HG03280 (cell line): ENCODE results near the gene EAF1.
"Not testable (repeated sequence)": the region's sequence is repeated elsewhere in the genome, so short reads cannot be mapped to it uniquely, and the experiment has no call there.

Source experiments
- ATAC-seq: cut with Tn5 transposase; IDR thresholded peaks from one replicate; pipeline ENCODE4 v1.9.1; 2021; ENCODE audit warnings: mild to moderate bottlenecking, moderate library complexity; ENCODE audit not compliant: unreplicated experiment

The EAF1 gene

DNA sequence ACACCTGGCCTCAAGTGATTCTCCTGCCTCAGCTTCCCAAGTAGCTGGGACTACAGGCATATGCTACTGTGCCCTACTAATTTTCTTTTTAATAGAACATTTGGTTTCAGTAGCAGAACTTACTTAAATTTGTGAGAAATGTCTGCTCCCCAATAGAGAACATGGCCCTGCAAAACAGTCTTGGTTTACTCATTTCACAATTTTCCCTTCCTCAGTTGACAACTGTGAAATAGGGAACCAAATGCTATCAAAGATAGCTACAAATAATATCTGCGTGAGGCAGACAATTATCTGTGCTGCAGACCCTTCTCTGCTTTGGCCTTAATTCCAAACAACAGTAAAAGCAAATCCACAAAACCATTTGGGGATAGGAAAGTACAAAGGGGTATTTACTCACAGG is 22.6 kb upstream of the EAF1 start:
- ATAC-seq = no peak

DNA sequence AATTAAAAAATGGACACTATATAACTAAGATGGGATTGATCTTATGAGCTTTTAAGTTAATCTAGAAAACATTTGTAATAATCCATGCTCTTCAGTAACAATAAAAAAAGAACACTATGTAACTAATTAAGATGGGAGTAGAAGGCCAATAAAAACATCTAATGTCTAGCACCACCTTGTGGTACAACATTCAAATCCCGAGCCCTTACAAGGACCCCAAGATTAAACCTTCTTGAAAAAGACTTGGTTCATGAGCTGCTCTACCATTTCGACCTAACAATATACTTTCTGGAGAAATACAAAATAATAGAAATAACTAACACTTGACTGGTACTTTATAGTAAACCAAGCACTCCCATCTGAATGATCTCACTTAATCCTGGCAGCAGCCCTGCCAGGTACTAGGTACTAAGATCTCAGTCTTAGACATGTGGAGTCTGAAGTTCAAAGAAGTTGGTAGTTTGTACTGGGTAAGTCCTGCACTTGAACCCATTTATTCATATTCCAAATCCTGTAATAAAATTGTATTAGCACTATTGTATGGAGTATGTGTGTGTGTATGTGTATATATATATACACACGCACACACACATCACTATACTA is 21.8 kb upstream of the EAF1 start:
- ATAC-seq = peak; percentile 53

DNA sequence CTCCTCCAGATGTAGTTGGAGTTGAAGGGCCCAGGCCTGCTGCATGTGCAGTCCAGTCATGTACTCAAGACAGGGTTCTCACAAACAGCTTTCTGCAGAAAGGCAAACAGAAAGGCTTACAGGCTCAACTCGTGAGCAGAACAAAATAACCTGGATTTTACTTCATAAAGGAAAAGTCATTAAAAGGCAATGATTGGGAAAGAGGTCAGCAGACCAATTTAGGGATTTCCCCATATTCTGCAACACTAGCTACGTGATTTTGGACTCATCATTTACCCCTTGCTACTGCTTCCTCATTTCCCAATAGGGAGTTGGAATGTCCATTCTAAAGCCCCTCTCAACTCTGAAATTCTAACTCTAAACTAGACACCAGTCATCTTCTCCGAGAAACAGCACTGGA is 18.2 kb upstream of the EAF1 start:
- ATAC-seq = no peak

GRCh38 chr3:15409774-15410173 is 17.6 kb upstream of the EAF1 start:
- ATAC-seq = no peak

- not testable (repeated sequence) for ATAC-seq
Measured at GRCh38 chr3:15410966-15411365, 16.4 kb upstream of the EAF1 start.

DNA sequence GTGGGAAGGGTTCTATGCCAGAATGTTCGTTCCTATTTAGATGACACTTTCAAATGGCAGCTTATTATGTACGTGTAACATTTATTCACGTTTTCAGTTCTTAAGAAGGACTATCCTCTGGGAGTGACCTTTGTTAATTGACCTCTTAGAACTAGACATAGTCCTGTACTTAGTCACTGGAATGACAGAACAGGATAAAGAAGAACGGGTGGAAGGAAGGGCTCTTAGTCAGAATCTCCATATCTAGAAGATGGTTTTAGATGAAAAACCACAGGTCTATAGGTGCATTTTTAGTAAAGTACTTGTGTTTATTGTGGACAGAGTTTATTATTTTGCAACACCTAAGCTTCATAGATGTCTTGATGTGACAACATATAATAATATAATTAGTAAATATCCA is 6.5 kb upstream of the EAF1 start:
- ATAC-seq = no peak

- ATAC-seq = no peak
Measured at GRCh38 chr3:15426579-15427118, 749 bp upstream of the EAF1 start.

GRCh38 chr3:15427981-15428380 is 583 bp downstream of the EAF1 start:
- no peak for ATAC-seq

DNA sequence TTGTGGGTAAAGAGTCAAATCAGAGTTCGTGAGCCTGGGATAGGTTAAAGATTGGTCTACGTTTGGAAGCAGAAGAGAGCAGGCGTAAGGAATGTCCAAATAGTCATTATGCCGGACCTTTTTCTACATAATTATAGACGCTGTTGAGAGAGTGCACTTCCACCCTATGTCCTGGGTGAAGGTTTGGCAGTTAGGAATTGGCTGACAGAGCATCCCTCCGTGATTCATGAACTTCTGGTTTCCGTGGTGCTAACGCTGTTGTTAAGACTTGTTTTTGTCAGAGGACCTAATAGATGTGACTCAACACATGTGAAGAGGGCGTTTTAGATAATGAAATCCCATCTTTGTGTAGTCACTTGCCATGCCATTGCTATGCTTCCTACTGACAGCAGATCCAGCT is 1.1 kb downstream of the EAF1 start:
- no peak for ATAC-seq

DNA sequence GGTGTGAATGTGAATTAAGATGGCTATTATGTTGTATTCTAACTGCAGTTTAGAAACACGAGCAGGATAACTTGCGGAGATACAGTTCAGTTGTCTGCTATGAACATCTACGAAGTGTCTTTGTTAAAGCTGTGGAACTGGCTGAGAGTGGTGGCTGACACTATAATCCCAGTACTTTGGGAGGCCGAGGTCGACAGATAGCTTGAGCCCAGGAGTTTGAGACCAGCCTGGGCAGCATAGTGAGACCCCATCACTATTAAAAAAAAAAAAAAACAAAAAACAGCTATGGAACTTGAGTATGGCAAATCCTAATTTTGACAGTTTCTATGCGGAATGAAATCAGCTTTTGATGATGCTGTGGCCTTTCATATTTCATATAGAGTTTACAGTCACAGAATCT is 1.7 kb downstream of the EAF1 start:
- ATAC-seq = no peak

- ATAC-seq = no peak
Measured at GRCh38 chr3:15430624-15431023, 3.2 kb downstream of the EAF1 start.

- ATAC-seq = no peak
Measured at GRCh38 chr3:15431256-15431837, 3.9 kb downstream of the EAF1 start.

DNA sequence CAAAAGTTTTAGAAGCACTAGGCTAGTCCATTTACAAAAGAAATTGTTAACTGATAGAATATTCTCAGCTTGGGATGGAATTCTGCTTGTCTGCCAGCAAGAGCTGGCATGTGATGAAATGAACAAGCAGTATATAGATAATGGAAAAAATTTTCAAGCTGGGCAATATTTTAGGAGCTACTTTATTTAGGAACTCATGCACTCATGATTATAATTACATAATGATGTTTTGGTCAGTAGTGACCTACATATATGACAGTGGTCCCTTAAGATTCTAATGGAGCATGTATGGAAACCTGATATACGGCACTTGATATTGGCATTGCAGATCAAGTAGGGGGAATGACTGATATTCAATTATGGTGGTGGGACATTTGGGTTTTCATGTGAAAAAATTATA is 6.1 kb downstream of the EAF1 start:
- ATAC-seq = no peak

DNA sequence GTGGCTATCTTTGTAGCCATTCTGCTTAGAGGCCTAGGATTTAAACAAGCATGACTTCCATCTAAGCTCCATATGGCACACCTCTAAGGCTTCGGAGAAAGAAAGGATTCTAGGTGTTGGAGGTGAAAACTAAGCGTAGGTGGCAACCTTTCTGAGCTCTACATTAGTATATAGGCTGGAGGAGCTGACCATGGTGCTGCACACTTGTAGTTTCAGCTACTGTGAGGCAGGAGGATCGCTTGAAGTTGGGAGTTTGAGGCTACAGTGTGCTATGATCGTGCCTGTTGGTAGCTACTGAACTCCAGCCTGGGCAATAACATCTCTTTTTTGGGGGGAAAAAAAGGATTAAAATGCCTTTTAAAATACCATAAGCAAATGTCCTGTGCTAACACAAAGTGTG is 7.4 kb downstream of the EAF1 start:
- ATAC-seq = no peak

DNA sequence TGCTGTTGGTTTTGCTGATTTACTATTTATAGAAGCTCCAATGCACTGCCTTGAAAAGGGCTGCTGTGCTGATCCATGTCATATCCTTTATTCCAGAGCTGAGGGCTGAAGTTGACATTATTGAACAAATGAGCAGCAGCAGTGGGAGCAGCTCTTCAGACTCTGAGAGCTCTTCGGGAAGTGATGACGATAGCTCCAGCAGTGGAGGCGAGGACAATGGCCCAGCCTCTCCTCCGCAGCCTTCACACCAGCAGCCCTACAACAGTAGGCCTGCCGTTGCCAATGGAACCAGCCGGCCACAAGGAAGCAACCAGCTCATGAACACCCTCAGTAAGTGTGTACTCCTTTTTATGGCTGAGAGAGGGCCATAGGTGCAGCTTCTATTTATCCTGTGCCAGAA is 8.8 kb downstream of the EAF1 start:
- no peak for ATAC-seq

DNA sequence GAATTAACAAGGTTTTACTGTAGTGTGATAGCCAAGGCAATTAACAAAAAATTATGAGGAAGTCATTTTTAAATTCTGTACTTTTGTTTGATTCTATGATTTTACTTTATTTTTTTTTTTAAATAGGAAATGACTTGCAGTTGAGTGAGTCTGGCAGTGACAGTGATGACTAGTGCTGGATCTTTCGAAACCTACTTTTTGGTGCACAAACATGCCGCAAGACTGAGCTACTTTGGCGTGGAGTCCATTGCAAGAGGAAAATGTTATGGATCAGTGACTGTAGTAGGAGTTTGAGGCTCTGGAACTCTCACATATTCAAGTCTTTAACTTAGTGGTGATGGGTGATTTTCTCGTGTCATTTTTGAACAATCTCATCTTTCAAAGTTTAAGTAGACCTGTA is 11.6 kb downstream of the EAF1 start:
- no peak for ATAC-seq

DNA sequence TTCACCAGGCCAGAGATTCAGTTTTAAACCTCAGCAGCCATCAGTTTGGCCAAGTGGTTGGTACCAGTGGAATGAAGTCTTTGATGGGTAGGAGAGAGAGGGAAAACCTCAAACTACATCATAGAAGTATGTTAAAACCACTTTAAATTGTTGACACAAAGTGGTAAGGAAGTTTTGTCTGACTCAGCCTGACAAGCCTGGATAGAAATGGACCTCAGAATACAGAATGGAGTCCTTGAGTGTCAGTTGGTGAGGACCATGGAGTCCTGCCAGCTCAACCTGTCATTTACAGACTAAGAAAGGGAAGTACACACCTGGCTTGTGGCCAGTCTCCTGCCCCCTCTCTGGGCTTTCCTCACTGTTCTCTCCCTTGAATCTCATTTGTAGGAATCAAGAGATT is 12.1 kb downstream of the EAF1 start:
- no peak for ATAC-seq

GRCh38 chr3:15440891-15441290 is 13.5 kb downstream of the EAF1 start:
- no peak for ATAC-seq

DNA sequence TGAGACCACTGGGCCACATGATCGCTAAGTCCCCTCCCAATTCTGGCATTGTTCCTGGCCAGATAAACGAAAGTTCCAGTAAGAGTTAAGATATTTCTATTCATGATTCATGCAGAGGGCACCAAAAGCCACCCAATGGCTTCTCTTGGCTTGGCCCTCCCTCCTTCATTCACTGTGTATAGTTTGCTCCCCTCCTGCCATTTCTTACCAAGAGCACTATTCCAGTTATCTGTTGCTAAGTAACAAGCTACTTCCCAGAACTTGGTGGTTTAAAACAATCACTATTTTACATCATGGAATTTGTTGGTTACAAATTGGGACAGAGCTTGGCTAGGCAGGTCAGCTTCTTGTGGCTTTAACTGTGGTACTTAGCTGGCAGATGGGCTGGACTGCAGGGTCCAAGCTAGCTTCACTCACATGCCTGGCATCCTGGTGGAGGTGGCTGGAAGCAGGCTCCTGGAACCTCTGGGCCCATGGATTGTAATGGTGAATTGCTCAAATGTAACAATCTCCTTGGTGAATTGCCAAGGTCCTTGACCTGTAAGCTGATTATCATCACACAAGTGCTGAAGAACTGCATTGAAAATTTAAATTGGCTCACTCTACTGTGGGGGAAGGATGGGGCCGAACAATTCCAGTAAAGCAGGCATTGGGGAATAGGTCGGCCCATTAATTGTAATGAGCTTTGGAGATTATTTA is 16.6 kb downstream of the EAF1 start:
- ATAC-seq = no peak

- ATAC-seq = no peak
Measured at GRCh38 chr3:15449489-15450224, 22.3 kb downstream of the EAF1 start.

GRCh38 chr3:15450438-15451215 is 23.2 kb downstream of the EAF1 start:
- ATAC-seq = no peak
